Panc1 (cell line): ENCODE data around the gene RALA. TPM values are rescaled to one million over a fixed set of nuclear protein-coding genes. Genes with fewer than 3 reads are reported as not detected.
A peak's percentile ranks its signal among the peaks of the same experiment; 100 is the strongest.

ENCODE experiments used
- ATAC-seq: fragments of 200-7000 bp; cut with Tn5 transposase; 2 replicates; pipeline ENCODE4 v1.9.1; 2020; ENCODE audit warnings: mild to moderate bottlenecking, moderate library complexity
- Bru-seq: library from RNA; stranded (reverse); fragments of 400-500 nt; gene quantifications from one replicate; lab custom pipeline; 2021; lab: Mats Ljungman, UMichigan
- BruChase-seq, 2 experiments: library from RNA; stranded (reverse); fragments of 400-500 nt; gene quantifications; one replicate each; lab custom pipeline; 2021; lab: Mats Ljungman, UMichigan
- BruUV-seq: library from RNA; stranded (reverse); fragments of 400-500 nt; replicated peaks from 2 replicates; lab custom pipeline; 2021; lab: Mats Ljungman, UMichigan
- CTCF ChIA-PET: fragments of 300-600 bp; sonication (Branson Sonifier 250); formaldehyde crosslinking; loops from one replicate; lab custom pipeline; 2022; ENCODE audit warnings: antibody characterized with exemption; lab: Charles Lee
- POLR2A ChIA-PET: fragments of 300-600 bp; sonication (Branson Sonifier 250); formaldehyde crosslinking; loops from one replicate; lab custom pipeline; 2022; ENCODE audit warnings: antibody characterized with exemption; lab: Charles Lee
- DNase-seq: peaks from one replicate; pipeline ENCODE4 v3.0.0-alpha.2; 2010; ENCODE audit warnings: low read depth, low spot score
- H3K27ac ChIP-seq: 2 replicates; pipeline ENCODE4 v1.5.1; 2011; ENCODE audit warnings: mild to moderate bottlenecking, low read length, inconsistent platforms
- H3K27me3 ChIP-seq: fragments of 200-500 bp; sonication (Bioruptor generic); 2 replicates; pipeline ENCODE4 v1.6.0; 2014; ENCODE audit warnings: low read length, inconsistent platforms; ENCODE audit not compliant: control insufficient read depth, insufficient read depth
- H3K36me3 ChIP-seq: fragments of 200-500 bp; sonication (Bioruptor generic); 2 replicates; pipeline ENCODE4 v1.5.1; 2014; ENCODE audit warnings: inconsistent platforms, mild to moderate bottlenecking, low read length, moderate library complexity; ENCODE audit not compliant: control insufficient read depth, insufficient read depth
- H3K4me1 ChIP-seq: 2 replicates; pipeline ENCODE4 v1.5.1; 2011; ENCODE audit warnings: inconsistent platforms, mild to moderate bottlenecking, low read length, moderate library complexity; ENCODE audit not compliant: control insufficient read depth, insufficient read depth
- H3K4me3 ChIP-seq, 2 experiments: 2 replicates each; pipeline ENCODE4 v1.5.1; 2011 to 2012; ENCODE audit warnings: low read depth in 2 of 2, low read length in 2 of 2, mild to moderate bottlenecking in 2 of 2, inconsistent platforms in 1 of 2, moderate library complexity in 1 of 2
- H3K9me3 ChIP-seq: fragments of 200-500 bp; sonication (Bioruptor generic); 2 replicates; pipeline ENCODE4 v1.5.1; 2014; ENCODE audit warnings: low read depth, mild to moderate bottlenecking, inconsistent platforms, low read length, moderate library complexity; ENCODE audit not compliant: control insufficient read depth, insufficient read depth
- POLR2AphosphoS5 ChIP-seq: IDR thresholded peaks from 2 replicates; pipeline ENCODE4 v1.6.1; 2012; ENCODE audit warnings: mild to moderate bottlenecking, low read depth, low read length, moderate library complexity
- SIN3A ChIP-seq: IDR thresholded peaks from 2 replicates; pipeline ENCODE4 v1.6.1; 2012; ENCODE audit warnings: low read depth, mild to moderate bottlenecking, low read length, moderate library complexity, borderline replicate concordance; ENCODE audit not compliant: insufficient read depth
- TCF7L2 ChIP-seq: IDR thresholded peaks from 2 replicates; pipeline ENCODE4 v1.6.1; 2011; ENCODE audit warnings: mild to moderate bottlenecking, low read depth, low read length, inconsistent platforms
- in situ Hi-C: cut with HindIII; loops from 2 replicates; pipeline ENCODE4 v1.10.0; 2016; ENCODE audit warnings: low sequenced_read_pairs, low pct_unique_long_range_greater_than_20kb
- intact Hi-C: fragments of 100-400 bp; cut with micrococcal nuclease; formaldehyde crosslinking; loops from one replicate; pipeline ENCODE4 v1.10.0; 2022; ENCODE audit not compliant: unreplicated experiment
- long read RNA-seq: library from polyadenylated mRNA; unstranded; transcript quantifications from one replicate; pipeline ENCODE4 v2.0.0, GENCODE V29; 2021; ENCODE audit not compliant: unreplicated experiment
- polyA plus RNA-seq: library from polyadenylated mRNA; unstranded; fragments of >200 nt; gene quantifications from one replicate; pipeline ENCODE4 v1.2.1, GENCODE V29; 2012; ENCODE audit warnings: missing spikeins; ENCODE audit not compliant: insufficient read length
- total RNA-seq: library from RNA; stranded (reverse); gene quantifications from one replicate; pipeline ENCODE4 v1.2.1, GENCODE V29; 2021; ENCODE audit not compliant: unreplicated experiment
- TF ChIP-seq, protein P1 (sequence below): fragments of 450-650 bp; IDR thresholded peaks from 2 replicates; pipeline ENCODE4 v1.5.1; 2017; ENCODE audit warnings: mild to moderate bottlenecking
- TF ChIP-seq, protein P2 (sequence below), 2 experiments: IDR thresholded peaks; 2 replicates each; pipeline ENCODE4 v1.6.1; 2011 to 2012; ENCODE audit warnings: low read depth in 2 of 2, control low read depth in 1 of 2, low read length in 1 of 2, mild to moderate bottlenecking in 1 of 2, moderate library complexity in 1 of 2; ENCODE audit not compliant: insufficient read depth in 1 of 2

RALA gene, protein sequence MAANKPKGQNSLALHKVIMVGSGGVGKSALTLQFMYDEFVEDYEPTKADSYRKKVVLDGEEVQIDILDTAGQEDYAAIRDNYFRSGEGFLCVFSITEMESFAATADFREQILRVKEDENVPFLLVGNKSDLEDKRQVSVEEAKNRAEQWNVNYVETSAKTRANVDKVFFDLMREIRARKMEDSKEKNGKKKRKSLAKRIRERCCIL
- total RNA-seq: 34.3 TPM
- polyA plus RNA-seq: 31.4 TPM
- Bru-seq, nascent RNA: percentile 85 among the genes with signal in this experiment
- BruChase-seq, experiment 1, labeled RNA remaining after a 2-hour chase: percentile 79 among the genes with signal in this experiment
- percentile 81 among the genes with signal in this experiment for BruChase-seq, experiment 2, labeled RNA remaining after a 6-hour chase
- long read RNA-seq, transcript RALA-201 (5 exons, 2,880 nt): major isoform, 73 of 99 reads
- long read RNA-seq, partial matches to known transcripts: 21 of 99 reads
- long read RNA-seq, other reads (novel, unspliced or antisense): 5 of 99 reads

DNA sequence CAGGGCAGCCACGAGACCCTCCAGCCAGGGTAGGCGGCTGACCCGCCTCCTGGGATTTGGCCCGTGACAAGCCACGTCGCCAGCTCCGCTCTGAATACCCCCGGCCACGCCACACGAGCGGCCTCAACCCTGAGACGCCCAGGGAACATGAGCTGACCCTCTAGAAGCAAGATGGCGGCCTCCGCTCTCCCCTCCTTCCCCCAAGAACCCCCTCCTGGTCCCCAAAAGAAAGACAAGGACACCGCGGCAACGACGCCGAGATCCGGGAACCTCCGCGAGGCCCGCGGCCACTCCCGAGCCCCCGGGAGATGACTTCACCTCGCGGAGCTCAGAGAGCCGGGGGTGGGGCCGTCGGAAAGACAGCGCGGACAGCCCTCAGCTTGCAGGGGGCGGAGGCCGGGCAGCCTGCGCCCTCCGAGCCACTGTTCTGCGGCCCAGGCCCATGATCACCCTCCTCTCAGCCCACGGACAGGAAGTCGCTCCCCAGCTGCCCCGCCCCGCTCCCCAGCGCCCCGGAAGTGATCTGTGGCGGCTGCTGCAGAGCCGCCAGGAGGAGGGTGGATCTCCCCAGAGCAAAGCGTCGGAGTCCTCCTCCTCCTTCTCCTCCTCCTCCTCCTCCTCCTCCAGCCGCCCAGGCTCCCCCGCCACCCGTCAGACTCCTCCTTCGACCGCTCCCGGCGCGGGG is at the start of gene RALA:
Gene RALA, plus strand, starts transcription at position 526 of the 685 bp plus-strand sequence. CDS start 63,096 bp downstream, outside the sequence.
- H3K9me3 ChIP-seq: no peaks in the 10 kb centered on the region
- ATAC-seq (peak; percentile 99), DNase-seq (peak; percentile 50)
- POLR2A ChIA-PET: interaction anchor here (0.9 kb wide), 1 partner anchor 14 kb away, joined by 4 read pairs; no protein-coding TSS in a partner anchor
- H3K4me1 ChIP-seq: peaks cover 32% of the 10 kb centered on the region
- H3K27me3 ChIP-seq: 0 out of 2 replicates have a peak, but pooled peaks cover 2% of the 10 kb centered on the region
- peak within 1 kb of the TSS; percentile 75 to 85 for H3K4me3 ChIP-seq
- BruUV-seq: no TSS peak
- H3K36me3 ChIP-seq: no peaks in the 10 kb centered on the region
- peak; percentile 97 for TF ChIP-seq POLR2AphosphoS5
- TF ChIP-seq, protein P1, sequence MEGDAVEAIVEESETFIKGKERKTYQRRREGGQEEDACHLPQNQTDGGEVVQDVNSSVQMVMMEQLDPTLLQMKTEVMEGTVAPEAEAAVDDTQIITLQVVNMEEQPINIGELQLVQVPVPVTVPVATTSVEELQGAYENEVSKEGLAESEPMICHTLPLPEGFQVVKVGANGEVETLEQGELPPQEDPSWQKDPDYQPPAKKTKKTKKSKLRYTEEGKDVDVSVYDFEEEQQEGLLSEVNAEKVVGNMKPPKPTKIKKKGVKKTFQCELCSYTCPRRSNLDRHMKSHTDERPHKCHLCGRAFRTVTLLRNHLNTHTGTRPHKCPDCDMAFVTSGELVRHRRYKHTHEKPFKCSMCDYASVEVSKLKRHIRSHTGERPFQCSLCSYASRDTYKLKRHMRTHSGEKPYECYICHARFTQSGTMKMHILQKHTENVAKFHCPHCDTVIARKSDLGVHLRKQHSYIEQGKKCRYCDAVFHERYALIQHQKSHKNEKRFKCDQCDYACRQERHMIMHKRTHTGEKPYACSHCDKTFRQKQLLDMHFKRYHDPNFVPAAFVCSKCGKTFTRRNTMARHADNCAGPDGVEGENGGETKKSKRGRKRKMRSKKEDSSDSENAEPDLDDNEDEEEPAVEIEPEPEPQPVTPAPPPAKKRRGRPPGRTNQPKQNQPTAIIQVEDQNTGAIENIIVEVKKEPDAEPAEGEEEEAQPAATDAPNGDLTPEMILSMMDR: no peak
- peak; percentile 44; the same call in 1 of the 2 replicates for TF ChIP-seq TCF7L2
- TF ChIP-seq SIN3A: peak; percentile 89; the same call in 1 of the 2 replicates
- TF ChIP-seq, protein P2, sequence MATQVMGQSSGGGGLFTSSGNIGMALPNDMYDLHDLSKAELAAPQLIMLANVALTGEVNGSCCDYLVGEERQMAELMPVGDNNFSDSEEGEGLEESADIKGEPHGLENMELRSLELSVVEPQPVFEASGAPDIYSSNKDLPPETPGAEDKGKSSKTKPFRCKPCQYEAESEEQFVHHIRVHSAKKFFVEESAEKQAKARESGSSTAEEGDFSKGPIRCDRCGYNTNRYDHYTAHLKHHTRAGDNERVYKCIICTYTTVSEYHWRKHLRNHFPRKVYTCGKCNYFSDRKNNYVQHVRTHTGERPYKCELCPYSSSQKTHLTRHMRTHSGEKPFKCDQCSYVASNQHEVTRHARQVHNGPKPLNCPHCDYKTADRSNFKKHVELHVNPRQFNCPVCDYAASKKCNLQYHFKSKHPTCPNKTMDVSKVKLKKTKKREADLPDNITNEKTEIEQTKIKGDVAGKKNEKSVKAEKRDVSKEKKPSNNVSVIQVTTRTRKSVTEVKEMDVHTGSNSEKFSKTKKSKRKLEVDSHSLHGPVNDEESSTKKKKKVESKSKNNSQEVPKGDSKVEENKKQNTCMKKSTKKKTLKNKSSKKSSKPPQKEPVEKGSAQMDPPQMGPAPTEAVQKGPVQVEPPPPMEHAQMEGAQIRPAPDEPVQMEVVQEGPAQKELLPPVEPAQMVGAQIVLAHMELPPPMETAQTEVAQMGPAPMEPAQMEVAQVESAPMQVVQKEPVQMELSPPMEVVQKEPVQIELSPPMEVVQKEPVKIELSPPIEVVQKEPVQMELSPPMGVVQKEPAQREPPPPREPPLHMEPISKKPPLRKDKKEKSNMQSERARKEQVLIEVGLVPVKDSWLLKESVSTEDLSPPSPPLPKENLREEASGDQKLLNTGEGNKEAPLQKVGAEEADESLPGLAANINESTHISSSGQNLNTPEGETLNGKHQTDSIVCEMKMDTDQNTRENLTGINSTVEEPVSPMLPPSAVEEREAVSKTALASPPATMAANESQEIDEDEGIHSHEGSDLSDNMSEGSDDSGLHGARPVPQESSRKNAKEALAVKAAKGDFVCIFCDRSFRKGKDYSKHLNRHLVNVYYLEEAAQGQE (IDR thresholded peaks at IDR 0.05; ENCODE audit: insufficient read depth in 1 of 2, low read depth in 2 of 2, low read length in 1 of 2): peak in 1 of 2 experiments; percentile 25; a peak in 1 of 4 replicates
- H3K27ac ChIP-seq: peak within 1 kb of the TSS; percentile 96
- intact Hi-C loops (no loop called here), in situ Hi-C loops (no loop called here)
- CTCF ChIA-PET: interaction anchor here (0.5 kb wide), 1 partner anchor 225 kb away, joined by 4 read pairs; no protein-coding TSS in a partner anchor

DNA sequence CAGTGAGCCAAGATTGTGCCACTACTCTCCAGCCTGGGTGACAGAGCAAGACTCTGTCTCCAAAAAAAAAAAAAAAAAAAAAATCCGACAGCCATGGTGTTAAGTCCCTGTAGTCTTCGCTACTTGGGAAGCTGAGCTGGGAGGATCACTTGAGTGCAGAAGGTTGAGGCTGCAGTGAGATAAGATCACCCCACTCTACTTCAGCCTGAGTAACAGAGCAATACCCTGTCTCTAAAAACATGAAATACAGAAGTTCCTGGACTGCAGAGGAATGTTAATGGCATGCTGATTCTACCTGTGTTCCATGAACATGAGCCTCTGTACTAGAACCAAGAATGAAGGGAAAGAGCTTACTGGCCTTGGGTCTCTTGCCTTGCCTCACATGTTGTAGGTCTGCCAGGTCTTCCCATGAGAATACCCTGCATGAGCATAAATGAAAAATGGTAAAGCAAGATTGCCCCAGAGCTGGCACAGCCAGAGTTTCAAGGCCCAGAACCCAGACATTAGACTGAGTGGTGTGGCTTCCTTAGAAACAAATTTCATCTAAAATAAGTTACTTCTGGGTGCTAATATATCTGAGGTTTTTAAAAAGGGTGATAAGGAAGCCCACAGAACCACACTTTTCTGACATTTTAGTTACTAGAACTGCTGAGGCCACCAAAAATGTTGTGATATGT is 48.6 kb upstream of the RALA start:
- Histone ChIP-seq H3K4me1 (no peaks in the 10 kb centered on the region), H3K27me3 (no peaks in the 10 kb centered on the region), H3K9me3 (no peaks in the 10 kb centered on the region), H3K36me3 (peaks cover 17% of the 10 kb centered on the region; the same call in 1 of the 2 replicates), H3K4me3 (no peak overlapping the region), H3K27ac (no peak overlapping the region)
- POLR2A ChIA-PET: interaction anchor here (0.6 kb wide), 1 partner anchor 17 kb away, joined by 4 read pairs; no protein-coding TSS in a partner anchor
- intact Hi-C loops (no loop called here), in situ Hi-C loops (no loop called here)
- no TSS peak for BruUV-seq
- CTCF ChIA-PET: no interaction called here
- TF ChIP-seq, protein P2 (IDR thresholded peaks at IDR 0.05; ENCODE audit: insufficient read depth in 1 of 2, low read depth in 2 of 2, low read length in 1 of 2): no peak
- TF ChIP-seq, protein P1: no peak
- TF ChIP-seq TCF7L2 (no peak), POLR2AphosphoS5 (no peak), SIN3A (no peak)
- DNase-seq (no peak), ATAC-seq (no peak)
